HFF-Myc (cell line): Measurements from ENCODE around the gene CXCR2.
A peak's percentile ranks its signal among the peaks of the same experiment; 100 is the strongest.

Experiments used
- DNase-seq: peaks from one replicate; pipeline ENCODE4 v3.0.0-alpha.2; 2011; ENCODE audit warnings: low read depth; ENCODE audit errors: extremely low read depth
- H3K4me3 ChIP-seq: replicated peaks from 2 replicates; pipeline ENCODE4 v1.5.1; 2011; ENCODE audit warnings: low read depth, mild to moderate bottlenecking, control low read depth, low read length
- TF ChIP-seq, protein P1 (sequence below): IDR thresholded peaks from 2 replicates; pipeline ENCODE4 v1.5.1; 2012; ENCODE audit warnings: mild to moderate bottlenecking, low read depth, low read length, control low read depth; ENCODE audit errors: missing control alignments

Gene CXCR2

DNA sequence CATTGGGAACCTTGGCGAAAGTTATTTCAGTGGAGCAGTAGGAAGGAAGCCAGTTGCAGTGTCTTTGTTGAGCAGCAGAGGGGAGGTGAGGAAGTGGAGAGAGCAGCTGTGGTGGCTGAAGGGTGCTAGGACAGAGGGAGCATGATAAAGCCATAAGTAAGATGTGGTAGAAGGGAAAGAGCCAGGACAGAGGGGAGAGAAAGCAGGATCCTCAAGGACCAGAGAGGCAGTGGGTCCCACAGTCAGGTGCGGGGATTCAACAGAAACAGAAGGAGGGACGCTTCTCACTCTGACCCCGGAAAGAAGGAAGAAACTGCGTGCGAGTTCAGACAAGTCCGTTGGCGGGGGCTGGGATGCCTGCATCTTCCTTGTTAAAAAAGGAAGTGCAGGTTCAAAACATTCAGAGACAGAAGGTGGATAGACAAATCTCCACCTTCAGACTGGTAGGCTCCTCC is at the start of gene CXCR2:
Gene CXCR2, plus strand, starts transcription at position 403 of the 455 bp plus-strand sequence. CDS start 8,774 bp downstream, outside the sequence.
- no peak for DNase-seq
- H3K4me3 ChIP-seq, result no peak within 1 kb of the TSS
- TF ChIP-seq, protein P1, sequence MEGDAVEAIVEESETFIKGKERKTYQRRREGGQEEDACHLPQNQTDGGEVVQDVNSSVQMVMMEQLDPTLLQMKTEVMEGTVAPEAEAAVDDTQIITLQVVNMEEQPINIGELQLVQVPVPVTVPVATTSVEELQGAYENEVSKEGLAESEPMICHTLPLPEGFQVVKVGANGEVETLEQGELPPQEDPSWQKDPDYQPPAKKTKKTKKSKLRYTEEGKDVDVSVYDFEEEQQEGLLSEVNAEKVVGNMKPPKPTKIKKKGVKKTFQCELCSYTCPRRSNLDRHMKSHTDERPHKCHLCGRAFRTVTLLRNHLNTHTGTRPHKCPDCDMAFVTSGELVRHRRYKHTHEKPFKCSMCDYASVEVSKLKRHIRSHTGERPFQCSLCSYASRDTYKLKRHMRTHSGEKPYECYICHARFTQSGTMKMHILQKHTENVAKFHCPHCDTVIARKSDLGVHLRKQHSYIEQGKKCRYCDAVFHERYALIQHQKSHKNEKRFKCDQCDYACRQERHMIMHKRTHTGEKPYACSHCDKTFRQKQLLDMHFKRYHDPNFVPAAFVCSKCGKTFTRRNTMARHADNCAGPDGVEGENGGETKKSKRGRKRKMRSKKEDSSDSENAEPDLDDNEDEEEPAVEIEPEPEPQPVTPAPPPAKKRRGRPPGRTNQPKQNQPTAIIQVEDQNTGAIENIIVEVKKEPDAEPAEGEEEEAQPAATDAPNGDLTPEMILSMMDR, result no peak

DNA sequence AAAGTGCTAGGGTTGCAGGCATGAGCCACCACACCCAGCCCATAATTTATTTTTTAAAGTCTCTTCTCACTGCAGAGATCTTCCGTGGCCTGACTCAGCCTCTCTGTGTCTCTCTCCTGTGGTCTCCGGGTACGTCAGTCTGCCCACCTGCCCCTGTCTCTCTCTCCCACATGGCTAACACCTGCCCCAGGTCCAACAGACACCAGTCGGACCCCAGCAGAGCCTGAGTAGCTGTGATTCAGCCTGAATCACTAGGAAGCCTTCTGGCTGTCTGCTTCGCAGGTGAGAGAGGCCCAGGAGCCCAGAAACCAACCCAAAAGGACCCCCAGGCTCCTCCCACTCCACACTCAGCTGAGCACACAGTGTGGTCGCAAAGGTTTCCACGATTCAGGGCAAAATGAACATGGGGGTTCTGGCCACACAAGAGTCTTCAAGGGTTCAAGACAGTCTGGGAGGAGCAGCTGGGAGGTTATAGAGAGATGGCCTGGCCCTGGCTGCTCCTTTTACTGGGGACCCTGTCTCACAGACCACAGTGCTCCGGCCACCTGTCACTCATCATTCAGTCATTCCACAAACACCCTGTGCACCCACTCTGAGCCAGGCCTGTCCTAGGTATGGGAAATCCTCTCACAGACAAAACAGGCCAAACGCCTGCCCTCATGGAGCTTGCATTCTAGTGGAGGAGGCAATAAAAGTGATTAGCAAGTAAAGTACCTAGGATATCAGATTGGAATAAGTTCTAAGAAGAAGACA is 48.2 kb upstream of the CXCR2 start:
- TF ChIP-seq, protein P1, result no peak
- no peak for DNase-seq

DNA sequence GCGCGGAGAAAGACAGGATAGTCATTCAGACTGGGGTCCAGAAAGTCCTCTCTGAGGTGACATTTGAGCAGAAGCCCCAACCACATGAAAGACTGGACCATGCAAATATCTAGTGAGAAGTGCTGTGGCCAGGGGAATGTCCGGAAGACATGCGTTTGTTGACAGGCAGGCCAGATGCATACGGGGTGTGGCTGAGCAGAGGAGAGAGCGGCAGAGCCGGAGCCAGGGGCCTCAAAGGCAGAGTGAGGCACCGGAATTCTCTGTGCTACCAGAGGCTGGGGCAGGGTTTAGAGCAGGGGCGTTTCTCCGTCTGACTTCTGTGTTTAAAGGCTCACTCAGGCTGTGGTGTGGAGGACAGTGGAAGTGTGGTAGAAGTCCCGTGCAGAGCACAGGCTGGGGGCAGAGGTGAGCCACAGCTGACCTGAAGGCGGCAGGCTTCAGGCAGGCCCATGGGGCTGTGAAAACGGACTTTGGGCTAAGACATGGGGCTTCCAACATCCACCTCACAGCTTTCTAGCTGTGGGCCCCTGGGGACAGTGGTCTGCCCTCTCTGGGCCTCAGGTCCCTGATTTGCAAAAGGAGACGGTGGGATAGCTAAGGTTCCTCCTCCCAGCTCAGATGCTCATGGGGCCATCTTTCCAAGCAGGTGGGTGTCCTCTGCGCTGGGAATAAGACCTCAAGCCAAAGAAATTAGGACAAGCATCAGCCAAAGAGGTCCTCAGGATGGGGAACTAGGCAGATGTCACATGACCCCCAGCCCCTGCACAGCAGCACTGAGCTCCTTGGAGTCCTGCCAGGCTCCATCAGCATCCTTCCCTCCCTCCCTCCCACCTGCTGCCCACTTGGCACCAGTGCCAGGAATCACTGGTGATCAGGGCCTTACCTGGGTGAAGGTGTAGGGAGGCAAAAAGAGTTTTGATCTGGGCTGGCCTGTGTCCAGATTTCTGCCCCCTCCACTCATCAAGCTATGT is 45.6 kb upstream of the CXCR2 start:
- no peak overlapping the region for H3K4me3 ChIP-seq
- no peak for DNase-seq
- TF ChIP-seq, protein P1, result no peak

More for the DNA sequence above, 48.2 kb upstream of the CXCR2 start:
- no peak overlapping the region for H3K4me3 ChIP-seq

DNA sequence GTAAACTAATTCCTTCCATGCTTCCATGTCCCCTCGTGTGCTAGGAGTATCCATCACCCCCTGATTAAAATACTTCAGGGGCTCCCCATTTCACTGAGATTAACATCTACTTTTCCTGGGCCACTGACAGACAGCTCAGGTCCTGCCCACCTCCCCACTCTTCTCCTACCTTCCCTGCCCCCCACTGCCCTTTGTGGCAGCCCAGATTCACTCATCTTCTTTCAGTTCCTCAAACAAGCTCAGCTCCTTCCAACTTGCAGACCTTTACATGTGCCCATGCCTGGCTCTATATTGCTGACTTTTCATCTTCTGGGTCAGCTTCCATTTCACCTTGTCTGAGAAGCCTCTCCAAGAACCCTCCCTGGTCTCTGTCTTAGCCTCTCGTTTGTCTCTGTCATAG is 44.8 kb upstream of the CXCR2 start:
- H3K4me3 ChIP-seq, result no peak overlapping the region
- no peak for DNase-seq
- TF ChIP-seq, protein P1, result no peak

DNA sequence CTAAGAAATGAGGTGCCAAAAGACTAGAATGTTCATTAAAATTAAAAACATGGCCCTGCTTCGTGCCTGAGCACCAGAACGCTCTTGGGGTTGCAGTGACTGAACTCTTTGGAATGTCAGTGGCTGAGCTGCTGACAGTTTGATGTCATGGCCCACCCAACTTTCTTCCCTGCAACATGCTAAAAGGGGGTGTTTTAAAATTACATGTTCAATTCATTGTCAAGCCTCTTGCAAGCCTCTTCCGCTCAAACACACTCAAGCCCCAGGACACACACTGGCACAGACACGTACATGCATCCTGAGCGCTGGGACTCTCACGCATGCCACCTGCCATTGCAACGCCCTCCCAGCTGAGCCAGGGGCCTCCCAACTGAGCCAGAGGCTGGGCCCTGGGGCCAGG is 44.1 kb upstream of the CXCR2 start:
- H3K4me3 ChIP-seq, result no peak overlapping the region
- DNase-seq, result peak; percentile 80
- TF ChIP-seq, protein P1, result no peak

DNA sequence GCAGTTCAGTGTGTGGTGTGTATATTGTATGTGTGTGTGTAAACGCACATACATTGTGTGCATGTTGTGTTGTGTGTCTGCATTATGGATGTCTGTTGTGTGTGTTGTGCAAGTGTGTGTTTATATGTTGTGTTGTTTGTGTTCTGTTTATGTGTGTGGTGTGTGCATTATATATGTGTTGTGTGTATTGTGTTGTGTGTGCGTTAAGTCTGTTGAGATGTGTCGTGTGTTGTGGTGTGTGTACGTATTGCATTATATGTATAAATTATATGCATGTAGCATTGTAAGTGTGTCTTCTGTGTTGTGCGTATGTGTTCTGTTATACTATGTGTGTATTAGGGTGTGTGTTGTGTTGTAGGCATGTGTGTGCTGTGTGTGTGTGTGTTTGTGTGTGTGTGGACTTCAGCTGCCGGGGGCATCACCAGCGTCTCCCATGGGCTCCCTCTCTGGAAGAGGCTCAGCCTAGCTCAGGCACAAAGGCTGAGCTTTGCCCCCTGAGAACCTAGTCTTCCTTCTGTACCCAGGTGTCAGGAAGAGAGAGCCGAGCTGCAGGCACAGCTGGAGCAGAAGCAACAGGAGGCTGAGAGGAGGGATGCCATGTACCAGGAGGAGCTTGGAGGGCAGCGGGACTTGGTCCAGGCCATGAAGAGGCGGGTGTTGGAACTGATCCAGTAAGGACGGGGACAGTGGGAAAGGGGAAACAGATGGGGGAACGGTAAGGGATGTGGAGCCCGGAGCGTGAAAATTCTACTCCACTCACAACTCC is 43.1 kb upstream of the CXCR2 start:
- no peak overlapping the region for H3K4me3 ChIP-seq
- TF ChIP-seq, protein P1, result no peak
- no peak for DNase-seq
